Muscle of arm (tissue), 12 donors: ENCODE results near the gene INTS14. TPM values are rescaled to one million over a fixed set of nuclear protein-coding genes. Genes with fewer than 3 reads are reported as not detected.
"Not testable (repeated sequence)": the region's sequence is repeated elsewhere in the genome, so short reads cannot be mapped to it uniquely, and the experiment has no call there.

Source experiments
- DNase-seq: peaks from one replicate; pipeline ENCODE4 v3.0.0-alpha.2; 2013
- polyA plus RNA-seq, 12 donors: library from polyadenylated mRNA; unstranded; fragments of 120-200 nt; gene quantifications; one replicate each; pipeline ENCODE4 v1.2.1, GENCODE V29; 2013; ENCODE audit not compliant: insufficient read length in 12 of 12

Gene INTS14
- polyA plus RNA-seq, 12 donors, result 21.4 to 44.1 (median 27.3) TPM; not detected in 1

- peak; percentile 8 for DNase-seq
These were observed 27.2 kb downstream of the INTS14 start for GRCh38 chr15:65583701-65584100.

- no peak for DNase-seq
These were observed 30.6 kb downstream of the INTS14 start for GRCh38 chr15:65580287-65580686.

DNA sequence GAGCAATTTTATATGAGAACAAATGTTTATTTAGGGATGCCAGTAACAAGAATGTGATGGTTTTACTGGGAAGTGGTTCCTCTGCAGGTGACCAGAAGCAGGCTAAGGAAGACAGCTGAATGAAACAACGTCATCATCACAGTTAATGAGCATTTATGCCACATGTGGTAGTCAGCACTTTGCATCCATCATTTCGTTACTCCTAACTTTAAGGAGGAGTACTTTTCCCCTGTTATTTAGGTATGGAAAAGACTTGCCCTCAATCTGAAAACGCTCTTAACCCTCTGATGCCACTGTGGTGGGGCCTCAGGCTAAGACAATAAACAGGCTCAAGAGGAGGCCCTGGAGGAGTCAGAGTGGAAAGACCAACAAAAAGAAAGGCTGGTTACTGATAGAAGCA, 31.2 kb downstream of the INTS14 start:
- no peak for DNase-seq

- no peak for DNase-seq
These were observed 31.8 kb downstream of the INTS14 start for GRCh38 chr15:65578904-65579728.

- DNase-seq, result no peak
These were observed 33.6 kb downstream of the INTS14 start for GRCh38 chr15:65577129-65577996.

- no peak for DNase-seq
These were observed 34.3 kb downstream of the INTS14 start for GRCh38 chr15:65576664-65577063.

GRCh38 chr15:65571971-65572370, 39.0 kb downstream of the INTS14 start:
- DNase-seq, result no peak

DNA sequence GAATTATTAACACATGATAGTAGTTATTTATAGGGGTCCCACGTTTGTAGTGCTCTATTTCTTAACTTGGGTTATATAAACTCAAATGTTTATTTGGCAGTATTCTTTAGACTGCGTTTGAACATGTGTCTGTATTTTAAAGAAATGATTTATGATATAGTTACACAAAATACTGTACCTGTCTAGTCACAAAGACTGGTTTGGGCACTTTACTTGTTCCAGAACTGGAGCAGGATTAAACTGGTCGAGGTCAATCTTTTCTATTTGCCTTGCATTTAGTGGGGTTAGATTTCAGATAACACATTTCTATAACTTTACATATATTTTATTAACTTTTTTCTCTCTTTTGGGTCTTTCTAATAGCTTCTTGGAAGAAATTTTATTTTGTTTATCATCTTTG, 41.2 kb downstream of the INTS14 start:
- DNase-seq, result no peak

- DNase-seq, result no peak
These were observed 49.0 kb downstream of the INTS14 start for GRCh38 chr15:65561934-65562333.

DNA sequence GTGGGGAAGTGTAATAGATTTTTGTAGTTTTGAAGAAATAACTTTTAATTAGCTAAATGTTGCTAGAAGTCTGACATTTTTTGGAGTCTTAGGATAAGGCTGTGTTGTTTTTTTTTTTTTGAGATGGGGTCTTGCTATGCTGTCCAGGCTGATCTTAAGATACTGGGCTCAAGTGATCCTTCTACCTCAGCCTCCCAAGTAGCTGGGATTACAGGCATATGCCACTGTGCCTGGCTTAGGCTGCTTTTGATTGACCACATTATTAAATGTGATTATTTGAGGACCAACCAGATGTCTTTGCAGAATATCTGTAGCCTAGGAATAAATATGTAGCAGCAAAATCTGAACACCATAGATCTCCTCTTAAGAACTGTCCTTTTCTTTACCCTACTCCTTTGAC, 51.0 kb downstream of the INTS14 start:
- DNase-seq, result no peak

GRCh38 chr15:65558997-65559760, 51.8 kb downstream of the INTS14 start:
- no peak for DNase-seq

GRCh38 chr15:65558336-65558735, 52.6 kb downstream of the INTS14 start:
- no peak for DNase-seq

DNA sequence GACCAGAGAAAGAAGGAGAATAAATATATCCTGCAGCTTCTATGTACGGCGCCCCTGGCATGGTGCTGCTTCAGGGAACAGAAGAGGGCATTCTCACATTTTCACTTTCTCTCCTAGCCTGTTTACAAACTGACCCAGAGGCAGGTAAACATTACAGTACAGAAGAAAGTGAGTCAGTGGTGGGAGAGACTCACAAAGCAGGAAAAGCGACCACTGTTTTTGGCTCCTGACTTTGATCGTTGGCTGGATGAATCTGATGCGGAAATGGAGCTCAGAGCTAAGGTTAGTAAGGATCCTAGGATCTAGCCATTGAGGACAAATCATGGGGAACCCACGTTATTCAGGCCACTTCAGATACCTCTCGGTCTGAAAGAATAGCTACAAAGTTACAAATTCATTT, 54.3 kb downstream of the INTS14 start:
- DNase-seq, result no peak

DNA sequence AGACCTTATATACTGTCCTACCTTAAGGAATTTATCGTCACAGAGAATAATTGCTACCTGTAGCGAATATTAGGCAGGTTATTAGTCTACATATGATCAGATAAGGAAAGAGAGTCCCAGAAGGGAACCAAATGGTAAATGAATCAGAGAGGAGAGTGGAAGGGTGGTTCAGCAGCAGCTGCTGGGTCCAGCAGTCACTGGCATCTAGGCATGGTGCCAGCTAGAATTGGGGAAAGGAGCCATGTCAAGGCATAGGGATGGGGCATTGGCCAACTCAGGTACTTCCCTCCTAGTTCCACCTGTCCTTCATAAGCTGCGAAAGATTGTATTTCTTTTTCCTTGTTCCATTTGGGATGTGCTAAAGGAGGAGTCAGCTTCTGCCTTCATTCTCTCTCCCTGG, 57.2 kb downstream of the INTS14 start:
- no peak for DNase-seq

DNA sequence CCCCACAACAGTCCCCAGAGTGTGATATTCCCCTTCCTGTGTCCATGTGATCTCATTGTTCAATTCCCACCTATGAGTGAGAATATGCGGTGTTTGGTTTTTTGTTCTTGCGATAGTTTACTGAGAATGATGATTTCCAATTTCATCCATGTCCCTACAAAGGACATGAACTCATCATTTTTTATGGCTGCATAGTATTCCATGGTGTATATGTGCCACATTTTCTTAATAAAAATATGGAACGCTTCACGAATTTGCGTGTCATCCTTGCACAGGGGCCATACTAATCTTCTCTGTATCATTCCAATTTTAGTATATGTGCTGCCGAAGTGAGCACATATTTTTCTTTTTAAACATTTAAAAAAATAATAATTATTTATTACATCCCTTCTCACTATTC, 58.1 kb downstream of the INTS14 start:
- DNase-seq, result not testable (repeated sequence)

DNA sequence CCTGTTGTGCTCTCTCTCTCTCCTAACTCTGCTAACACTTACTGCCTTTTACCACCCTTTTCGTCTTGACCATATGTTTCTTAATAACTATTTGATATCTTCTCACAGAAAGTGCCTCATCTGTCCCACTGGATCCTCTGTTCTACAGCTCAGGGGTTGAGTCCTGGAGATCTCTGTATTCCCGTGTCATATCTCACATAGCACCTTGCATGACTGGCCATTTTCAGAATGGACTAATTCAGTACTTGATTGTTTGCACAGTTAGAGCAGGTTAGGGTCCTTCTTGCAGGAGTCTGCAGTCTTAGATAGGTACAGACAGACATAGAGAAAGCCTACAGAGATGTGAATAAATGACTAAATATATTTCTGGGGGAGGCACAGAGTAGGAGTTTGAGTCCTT, 59.7 kb downstream of the INTS14 start:
- no peak for DNase-seq

DNA sequence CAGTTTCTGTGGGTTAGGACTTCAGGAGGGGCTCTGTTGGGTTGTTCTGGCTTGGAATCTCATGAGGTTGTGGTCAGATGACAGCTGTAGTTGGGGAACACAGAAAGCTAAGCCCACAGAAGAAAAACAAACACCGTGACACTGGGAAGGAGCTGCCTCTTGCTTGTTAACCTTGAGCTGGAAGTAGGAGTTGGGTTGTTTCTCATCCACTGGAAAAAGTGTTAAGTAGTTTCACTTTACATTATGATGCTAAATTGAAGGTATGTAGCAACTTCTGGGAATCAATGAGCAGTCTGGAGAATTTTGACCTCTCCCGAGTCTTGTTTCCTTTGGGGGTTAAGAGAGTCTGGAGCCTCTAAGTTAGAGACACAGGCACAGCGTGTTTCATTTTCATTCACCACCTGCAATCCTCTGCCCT, 60.2 kb downstream of the INTS14 start:
- DNase-seq, result no peak

DNA sequence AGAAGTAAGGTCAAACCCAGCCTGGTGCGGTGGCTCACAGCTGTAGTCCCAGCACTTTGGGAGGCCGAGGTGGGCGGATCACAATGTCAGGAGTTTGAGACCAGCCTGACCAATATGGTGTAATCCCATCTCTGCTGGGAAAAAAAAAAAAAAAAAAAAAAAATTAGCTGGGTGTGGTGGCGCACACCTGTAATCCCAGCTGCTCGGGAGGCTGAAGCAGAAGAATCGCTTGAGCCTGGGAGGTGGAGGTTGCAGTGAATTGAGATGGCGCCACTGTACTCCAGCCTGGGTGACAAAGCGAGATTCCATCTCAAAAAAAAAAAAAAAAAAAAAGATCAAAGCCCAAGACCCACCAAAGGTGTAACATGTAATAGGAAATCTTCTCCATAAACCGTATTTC, 61.6 kb downstream of the INTS14 start:
- not testable (repeated sequence) for DNase-seq

DNA sequence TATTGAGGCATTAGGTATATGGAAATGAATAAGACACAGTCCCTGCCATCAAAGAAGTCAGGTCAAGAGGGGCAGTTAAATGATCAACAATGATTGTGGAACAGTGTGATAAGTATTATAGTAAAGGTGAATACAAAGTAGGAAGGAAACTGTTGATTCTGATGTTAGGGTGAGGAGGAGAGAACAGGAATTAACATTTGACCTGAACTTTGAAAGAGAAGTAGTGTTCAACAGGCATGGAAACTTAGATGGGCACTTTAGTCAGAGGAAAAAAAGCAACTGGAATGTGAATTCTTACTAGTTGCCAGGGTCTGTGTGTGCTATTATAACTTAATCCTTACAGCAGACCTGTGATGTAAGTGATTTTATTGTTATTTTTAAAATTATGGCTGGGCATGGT, 63.1 kb downstream of the INTS14 start:
- DNase-seq, result no peak

DNA sequence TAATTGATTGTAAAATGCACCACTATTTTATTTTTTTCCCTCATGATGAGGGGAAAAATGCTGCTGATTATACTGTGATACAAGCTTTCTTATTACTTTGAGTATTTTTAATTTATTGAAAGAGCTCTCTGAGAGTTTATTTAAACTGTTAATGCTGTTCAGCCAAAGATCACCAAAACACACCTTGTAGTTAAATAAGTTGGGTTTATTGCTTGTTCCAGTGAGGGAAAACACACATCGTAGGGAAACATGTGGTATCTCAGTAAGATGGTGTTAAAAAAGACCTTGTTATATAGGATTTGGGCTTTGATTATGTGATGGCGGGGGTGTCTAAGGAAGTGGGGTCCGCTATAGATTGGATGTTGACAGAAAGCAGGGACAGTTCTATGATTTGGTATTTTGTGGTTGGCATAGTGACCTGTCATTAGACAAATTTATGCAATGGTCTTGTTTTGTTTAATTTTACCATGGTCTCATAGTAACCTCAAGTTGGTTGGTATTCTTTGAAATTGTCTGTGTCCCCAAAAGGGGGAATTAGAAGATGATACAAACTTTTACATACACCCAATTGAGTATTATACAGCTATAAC, 69.6 kb downstream of the INTS14 start:
- no peak for DNase-seq

GRCh38 chr15:65540314-65540713, 70.6 kb downstream of the INTS14 start:
- no peak for DNase-seq

DNA sequence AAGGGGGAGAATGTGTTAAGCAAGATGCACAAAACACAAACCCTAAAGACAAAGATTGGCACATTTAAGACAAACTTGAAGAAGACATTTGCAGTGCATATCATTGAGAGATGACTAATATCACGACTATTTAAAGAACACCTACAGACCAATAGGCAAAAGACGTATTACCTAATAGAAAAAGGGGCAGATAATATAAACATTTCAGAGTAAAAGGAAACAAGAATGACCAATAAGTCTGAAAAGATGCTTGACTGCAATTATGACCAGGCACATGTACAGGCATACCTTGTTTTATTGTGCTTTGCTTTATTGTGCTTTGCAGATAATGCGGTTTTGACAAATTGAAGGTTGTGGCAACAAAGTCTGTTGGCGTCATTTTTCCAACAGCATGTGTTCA, 75.7 kb downstream of the INTS14 start:
- DNase-seq, result no peak
